K562 (cell line): ENCODE results near the gene RUNX3. TPM values are rescaled to one million over a fixed set of nuclear protein-coding genes. Genes with fewer than 3 reads are reported as not detected.

Experiments
- ATAC-seq: fragments of 200-7000 bp; cut with Tn5 transposase; 3 replicates; pipeline ENCODE4 v1.9.1; 2020; ENCODE audit warnings: moderate library complexity
- BruUV-seq: library from RNA; stranded (reverse); fragments of 400-500 nt; replicated peaks from 2 replicates; lab custom pipeline; 2021; lab: Mats Ljungman, UMichigan
- CTCF ChIA-PET: fragments of 300-600 bp; formaldehyde crosslinking; extraction: SDS; loops from one replicate; lab custom pipeline; 2021; ENCODE audit warnings: low intra/inter-chr PET ratio; lab: Yijun Ruan, JAX
- POLR2A ChIA-PET: fragments of 300-600, 350-650 bp; sonication (Branson Sonifier 250); formaldehyde crosslinking; extraction: SDS; loops from one replicate; lab custom pipeline; 2021; ENCODE audit warnings: antibody characterized with exemption, inconsistent platforms; lab: Yijun Ruan, JAX
- DNase-seq, 4 experiments: peaks; one replicate each; pipeline versions ENCODE4 v3.0.0 to v3.0.0-alpha.2; 2011 to 2018; ENCODE audit warnings: low spot score in 3 of 4, mixed read lengths in 3 of 4; ENCODE audit errors: extremely low read depth in 1 of 4
- FAIRE-seq: peaks from 2 replicates; lab custom pipeline; 2011; peaks lifted over from hg19 to GRCh38; lab: Jason Lieb, UNC
- H2AFZ ChIP-seq: 2 replicates; pipeline ENCODE4 v1.6.0; 2011; ENCODE audit warnings: low read depth, low read length, control low read depth, inconsistent platforms
- H3K27ac ChIP-seq: fragments of 200-600 bp; 3 replicates; pipeline ENCODE4 v1.8.0; 2011; ENCODE audit warnings: low read depth, mild to moderate bottlenecking, control low read depth, inconsistent platforms, low read length, moderate library complexity, mixed read lengths; ENCODE audit errors: extremely low read depth
- H3K27me3 ChIP-seq, 2 experiments: fragments of 300-600 bp in 1 of 2; 2 replicates in 1 of 2; 3 replicates in 1 of 2; pipeline versions ENCODE4 v1.6.0 to v1.8.0; 2011; ENCODE audit warnings: inconsistent platforms in 2 of 2, low read length in 2 of 2, mild to moderate bottlenecking in 1 of 2, mixed read lengths in 1 of 2, moderate library complexity in 1 of 2; ENCODE audit not compliant: control insufficient read depth in 2 of 2, insufficient read depth in 2 of 2
- H3K36me3 ChIP-seq: fragments of 300-600 bp; 3 replicates; pipeline ENCODE4 v1.8.0; 2011; ENCODE audit warnings: mild to moderate bottlenecking, low read length, inconsistent platforms; ENCODE audit not compliant: control insufficient read depth, insufficient read depth
- H3K4me1 ChIP-seq, 2 experiments: fragments of 200-600 bp in 1 of 2; replicated peaks in 1 of 2; 2 replicates in 1 of 2; 3 replicates in 1 of 2; pipeline versions ENCODE4 v1.5.1 to v1.8.0; 2011; ENCODE audit warnings: inconsistent platforms in 2 of 2, low read length in 2 of 2, mild to moderate bottlenecking in 1 of 2, mixed read lengths in 1 of 2, moderate library complexity in 1 of 2; ENCODE audit not compliant: control insufficient read depth in 2 of 2, insufficient read depth in 2 of 2
- H3K4me2 ChIP-seq: 2 replicates; pipeline ENCODE4 v1.6.1; 2011; ENCODE audit warnings: low read length, control low read depth, inconsistent platforms, mixed read lengths; ENCODE audit not compliant: insufficient read depth
- H3K4me3 ChIP-seq: fragments of 200-600 bp; sonication (generic), shearing (Covaris generic); 2 replicates; pipeline ENCODE4 v1.5.1; 2016; ENCODE audit warnings: control low read depth, inconsistent platforms
- H3K79me2 ChIP-seq: fragments of 200-600 bp; 3 replicates; pipeline ENCODE4 v1.8.0; 2011; ENCODE audit warnings: low read length, inconsistent platforms; ENCODE audit not compliant: control insufficient read depth, insufficient read depth
- H3K9ac ChIP-seq, 2 experiments: 2 replicates each; pipeline versions ENCODE4 v1.6.0 to v1.6.1; 2011; ENCODE audit warnings: low read depth in 2 of 2, low read length in 2 of 2, control low read depth in 1 of 2, inconsistent platforms in 1 of 2, mild to moderate bottlenecking in 1 of 2, mixed read lengths in 1 of 2; ENCODE audit not compliant: insufficient read depth in 1 of 2
- H3K9me1 ChIP-seq: one replicate; pipeline ENCODE4 v1.6.0; 2011; ENCODE audit warnings: inconsistent platforms, mild to moderate bottlenecking, low read length, moderate library complexity; ENCODE audit not compliant: control insufficient read depth, insufficient read depth
- H3K9me3 ChIP-seq: replicated peaks from 2 replicates; pipeline ENCODE4 v1.5.1; 2011; ENCODE audit warnings: low read depth, low read length, inconsistent platforms; ENCODE audit not compliant: control insufficient read depth, insufficient read depth
- H4K20me1 ChIP-seq: replicated peaks from 2 replicates; pipeline ENCODE4 v1.6.1; 2011; ENCODE audit warnings: low read length, inconsistent platforms, mixed read lengths; ENCODE audit not compliant: control insufficient read depth, insufficient read depth
- NUFIP1 ChIP-seq: fragments of 450-650 bp; IDR thresholded peaks from 2 replicates; pipeline ENCODE4 v1.6.1; 2018; ENCODE audit not compliant: partially characterized antibody
- RAD51 ChIP-seq: fragments of 450-650 bp; IDR thresholded peaks from 2 replicates; pipeline ENCODE4 v1.7.1; 2016; ENCODE audit warnings: low read depth, mild to moderate bottlenecking, borderline replicate concordance
- ZNF584 ChIP-seq: fragments of 200-800 bp; sonication (Bioruptor generic); IDR thresholded peaks from 2 replicates; pipeline ENCODE4 v1.6.1; 2016; ENCODE audit warnings: low read depth, mild to moderate bottlenecking, missing genetic modification characterization, missing compliant biosample characterization
- WGBS: fragments of 100-300 bp; shearing (Covaris generic); methylation state at CpG from one replicate; pipeline ENCODE4 v1.1.6; 2016; ENCODE audit warnings: low coverage, mixed read lengths; ENCODE audit not compliant: insufficient coverage; ENCODE audit errors: missing lambda C conversion rate; 5-methylcytosine and 5-hydroxymethylcytosine counted together
- in situ Hi-C: fragments of 300-500 bp; cut with MboI; formaldehyde crosslinking; loops from 4 replicates; pipeline ENCODE4 v1.15.0; 2018; ENCODE audit warnings: inconsistent platforms, mixed read lengths
- intact Hi-C: fragments of 100-400 bp; cut with micrococcal nuclease; formaldehyde crosslinking; loops from 2 replicates; pipeline ENCODE4 v1.14.2; 2022
- polyA plus RNA-seq, 8 experiments: library from polyadenylated mRNA; depleted of rRNA in 4 of 8; stranded (reverse) in 5 of 8; unstranded in 3 of 8; fragments of >200 nt; fragmentation: Nextera tagmentation in 2 of 8; fragmentation: Illumina TruSeq in 1 of 8; extraction: Ambion mirVana in 2 of 8; extraction: Trizol in 1 of 8; gene quantifications; 2 replicates each; pipeline versions ENCODE4 v1.2.1 to v1.2.3, GENCODE V29; 2011 to 2014; ENCODE audit warnings: inconsistent platforms in 1 of 8, missing spikeins in 1 of 8
- total RNA-seq, 7 experiments: library from RNA; depleted of rRNA in 6 of 7; stranded (reverse); fragments of >200 nt in 6 of 7; fragmentation: Illumina TruSeq in 2 of 7; extraction: Trizol in 2 of 7; gene quantifications; 2 replicates each; pipeline versions ENCODE4 v1.2.1 to v1.2.3, GENCODE V29; 2011 to 2021; ENCODE audit warnings: low replicate concordance in 1 of 7
- TF ChIP-seq, protein P1 (sequence below), 2 experiments: fragments of 450-650 bp; conservative IDR thresholded peaks; 2 replicates each; pipeline ENCODE4 v1.6.1; 2017; ENCODE audit warnings: mild to moderate bottlenecking in 2 of 2, moderate library complexity in 2 of 2

The RUNX3 gene
- total and polyA plus RNA-seq, 9 of the 15 experiments (the other 6 are each of a cell fraction or from before 2014, with no cell fraction given) = 0.01 to 0.64 (median 0.09) TPM

DNA sequence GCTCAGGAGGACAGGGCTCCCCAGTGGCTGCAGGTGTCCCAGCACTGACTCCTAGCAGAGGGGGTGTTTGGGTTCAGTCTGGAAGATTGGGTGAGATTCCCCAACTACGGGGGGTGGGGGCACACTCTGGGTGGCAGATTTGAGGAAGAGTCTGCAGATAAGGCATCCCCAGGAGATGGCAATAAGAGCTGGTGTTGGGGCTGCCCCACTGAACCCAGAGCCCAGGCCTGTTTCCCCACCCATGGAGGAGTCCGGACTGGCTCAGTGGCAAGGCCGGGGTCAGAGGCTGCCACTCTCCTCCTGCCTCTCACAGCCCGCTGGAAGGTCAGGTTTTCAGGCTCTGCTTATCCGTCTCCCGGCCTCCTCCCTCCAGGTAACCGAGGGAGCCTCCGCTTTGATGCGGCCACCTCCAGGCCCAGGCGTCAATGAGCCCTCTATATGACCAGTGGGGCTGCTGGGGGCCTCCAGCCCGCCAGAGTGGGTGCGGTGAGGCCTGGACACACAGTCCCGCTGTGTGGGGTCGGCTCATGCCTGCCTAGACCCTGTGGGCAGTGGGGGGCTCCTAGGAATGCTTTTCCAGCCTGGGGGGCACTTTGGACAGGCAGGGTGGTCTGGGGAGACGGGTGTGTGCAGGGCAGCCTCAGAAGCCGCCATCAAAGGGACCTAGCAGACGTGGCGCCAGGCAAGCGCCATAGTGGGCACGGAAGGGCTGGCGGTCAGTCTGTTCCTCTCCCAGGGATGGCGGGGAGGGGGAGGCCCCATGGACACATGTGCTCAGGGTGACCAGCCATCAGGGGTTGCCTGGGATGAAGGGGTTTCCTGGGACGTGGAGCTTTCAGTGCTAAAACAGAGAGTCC, 28.9 kb upstream of the RUNX3 start:
- CTCF ChIA-PET = no interaction called here
- ATAC-seq = no peak
- intact Hi-C loops = no loop called here
- TF ChIP-seq NUFIP1 (no peak), RAD51 (no peak), ZNF584 (CRISPR knock-in tag) (0 out of 2 replicates have a peak, but pooled peaks have one; percentile 35)
- TF ChIP-seq, protein P1, sequence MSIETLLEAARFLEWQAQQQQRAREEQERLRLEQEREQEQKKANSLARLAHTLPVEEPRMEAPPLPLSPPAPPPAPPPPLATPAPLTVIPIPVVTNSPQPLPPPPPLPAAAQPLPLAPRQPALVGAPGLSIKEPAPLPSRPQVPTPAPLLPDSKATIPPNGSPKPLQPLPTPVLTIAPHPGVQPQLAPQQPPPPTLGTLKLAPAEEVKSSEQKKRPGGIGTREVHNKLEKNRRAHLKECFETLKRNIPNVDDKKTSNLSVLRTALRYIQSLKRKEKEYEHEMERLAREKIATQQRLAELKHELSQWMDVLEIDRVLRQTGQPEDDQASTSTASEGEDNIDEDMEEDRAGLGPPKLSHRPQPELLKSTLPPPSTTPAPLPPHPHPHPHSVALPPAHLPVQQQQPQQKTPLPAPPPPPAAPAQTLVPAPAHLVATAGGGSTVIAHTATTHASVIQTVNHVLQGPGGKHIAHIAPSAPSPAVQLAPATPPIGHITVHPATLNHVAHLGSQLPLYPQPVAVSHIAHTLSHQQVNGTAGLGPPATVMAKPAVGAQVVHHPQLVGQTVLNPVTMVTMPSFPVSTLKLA (conservative IDR thresholded peaks at IDR 0.05) = no peak
- TF ChIP-seq, all 486 proteins: peak for 1
- Histone ChIP-seq H3K9me3 (no peaks in the 10 kb centered on the region), H2AFZ (no peak overlapping the region), H3K9me1 (no peaks in the 10 kb centered on the region), H3K9ac (0 out of 4 replicates have a peak overlapping the region, but pooled peaks of 1 of the 2 experiments have one; percentile 0), H3K27me3 (peaks cover 20 to 44% of the 10 kb centered on the region in 2 experiments), H3K79me2 (no peaks in the 10 kb centered on the region), H3K4me2 (no peak overlapping the region), H3K27ac (no peak overlapping the region), H3K4me1 (peaks cover 0 to 9% of the 10 kb centered on the region in 2 experiments; a peak in 1 of 5 replicates), H3K36me3 (no peaks in the 10 kb centered on the region), H4K20me1 (no peaks in the 10 kb centered on the region), H3K4me3 (no peak overlapping the region)
- 44% methylated on average over 21 of the region's 23 CpGs for WGBS
- POLR2A ChIA-PET = interaction anchor here (0.6 kb wide), 1 partner anchor 281 kb away, joined by 4 read pairs; no protein-coding TSS in a partner anchor
- FAIRE-seq (no peak), DNase-seq (no peak)
- in situ Hi-C loops = no loop called here
- BruUV-seq = no TSS peak
